Panc1 (cell line): Measurements from ENCODE around the gene HAT1. TPM values are rescaled to one million over a fixed set of nuclear protein-coding genes. Genes with fewer than 3 reads are reported as not detected.
A peak's percentile ranks its signal among the peaks of the same experiment; 100 is the strongest.

Source experiments
- ATAC-seq: fragments of 200-7000 bp; cut with Tn5 transposase; 2 replicates; pipeline ENCODE4 v1.9.1; 2020; ENCODE audit warnings: mild to moderate bottlenecking, moderate library complexity
- BruUV-seq: library from RNA; stranded (reverse); fragments of 400-500 nt; replicated peaks from 2 replicates; lab custom pipeline; 2021; lab: Mats Ljungman, UMichigan
- CTCF ChIA-PET: fragments of 300-600 bp; sonication (Branson Sonifier 250); formaldehyde crosslinking; loops from one replicate; lab custom pipeline; 2022; ENCODE audit warnings: antibody characterized with exemption; lab: Charles Lee
- POLR2A ChIA-PET: fragments of 300-600 bp; sonication (Branson Sonifier 250); formaldehyde crosslinking; loops from one replicate; lab custom pipeline; 2022; ENCODE audit warnings: antibody characterized with exemption; lab: Charles Lee
- DNase-seq: peaks from one replicate; pipeline ENCODE4 v3.0.0-alpha.2; 2010; ENCODE audit warnings: low read depth, low spot score
- H3K27ac ChIP-seq: 2 replicates; pipeline ENCODE4 v1.5.1; 2011; ENCODE audit warnings: mild to moderate bottlenecking, low read length, inconsistent platforms
- H3K27me3 ChIP-seq: fragments of 200-500 bp; sonication (Bioruptor generic); 2 replicates; pipeline ENCODE4 v1.6.0; 2014; ENCODE audit warnings: low read length, inconsistent platforms; ENCODE audit not compliant: control insufficient read depth, insufficient read depth
- H3K36me3 ChIP-seq: fragments of 200-500 bp; sonication (Bioruptor generic); 2 replicates; pipeline ENCODE4 v1.5.1; 2014; ENCODE audit warnings: inconsistent platforms, mild to moderate bottlenecking, low read length, moderate library complexity; ENCODE audit not compliant: control insufficient read depth, insufficient read depth
- H3K4me1 ChIP-seq: 2 replicates; pipeline ENCODE4 v1.5.1; 2011; ENCODE audit warnings: inconsistent platforms, mild to moderate bottlenecking, low read length, moderate library complexity; ENCODE audit not compliant: control insufficient read depth, insufficient read depth
- H3K4me3 ChIP-seq, 2 experiments: 2 replicates each; pipeline ENCODE4 v1.5.1; 2011 to 2012; ENCODE audit warnings: low read depth in 2 of 2, low read length in 2 of 2, mild to moderate bottlenecking in 2 of 2, inconsistent platforms in 1 of 2, moderate library complexity in 1 of 2
- H3K9me3 ChIP-seq: fragments of 200-500 bp; sonication (Bioruptor generic); 2 replicates; pipeline ENCODE4 v1.5.1; 2014; ENCODE audit warnings: low read depth, mild to moderate bottlenecking, inconsistent platforms, low read length, moderate library complexity; ENCODE audit not compliant: control insufficient read depth, insufficient read depth
- POLR2AphosphoS5 ChIP-seq: IDR thresholded peaks from 2 replicates; pipeline ENCODE4 v1.6.1; 2012; ENCODE audit warnings: mild to moderate bottlenecking, low read depth, low read length, moderate library complexity
- SIN3A ChIP-seq: IDR thresholded peaks from 2 replicates; pipeline ENCODE4 v1.6.1; 2012; ENCODE audit warnings: low read depth, mild to moderate bottlenecking, low read length, moderate library complexity, borderline replicate concordance; ENCODE audit not compliant: insufficient read depth
- TCF7L2 ChIP-seq: IDR thresholded peaks from 2 replicates; pipeline ENCODE4 v1.6.1; 2011; ENCODE audit warnings: mild to moderate bottlenecking, low read depth, low read length, inconsistent platforms
- in situ Hi-C: cut with HindIII; loops from 2 replicates; pipeline ENCODE4 v1.10.0; 2016; ENCODE audit warnings: low sequenced_read_pairs, low pct_unique_long_range_greater_than_20kb
- intact Hi-C: fragments of 100-400 bp; cut with micrococcal nuclease; formaldehyde crosslinking; loops from one replicate; pipeline ENCODE4 v1.10.0; 2022; ENCODE audit not compliant: unreplicated experiment
- total RNA-seq: library from RNA; stranded (reverse); gene quantifications from one replicate; pipeline ENCODE4 v1.2.1, GENCODE V29; 2021; ENCODE audit not compliant: unreplicated experiment
- TF ChIP-seq, protein P1 (sequence below): fragments of 450-650 bp; IDR thresholded peaks from 2 replicates; pipeline ENCODE4 v1.5.1; 2017; ENCODE audit warnings: mild to moderate bottlenecking
- TF ChIP-seq, protein P2 (sequence below), 2 experiments: IDR thresholded peaks; 2 replicates each; pipeline ENCODE4 v1.6.1; 2011 to 2012; ENCODE audit warnings: low read depth in 2 of 2, control low read depth in 1 of 2, low read length in 1 of 2, mild to moderate bottlenecking in 1 of 2, moderate library complexity in 1 of 2; ENCODE audit not compliant: insufficient read depth in 1 of 2

Gene HAT1
- total RNA-seq, 1 experiment from 2014 or later = 74.7 TPM

DNA sequence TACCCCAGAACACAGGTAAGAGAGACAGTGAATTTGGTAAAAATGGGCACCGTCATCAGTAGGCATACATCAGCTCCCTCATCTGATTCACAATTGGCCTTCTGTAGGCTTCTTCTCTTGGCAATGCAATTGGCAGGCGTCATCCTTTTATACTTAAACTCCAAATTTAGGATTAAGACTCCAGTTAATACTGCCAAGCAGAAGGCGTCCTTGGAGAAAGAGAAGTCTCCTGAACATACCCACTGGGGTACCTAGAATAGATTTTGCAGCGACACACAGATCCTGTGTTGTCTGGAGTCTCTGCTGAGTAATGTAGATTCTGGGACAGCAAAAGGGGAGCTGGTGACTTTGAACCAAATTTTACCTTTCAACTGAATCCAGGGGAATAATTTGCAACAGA lies 76.9 kb downstream of the HAT1 start:
- BruUV-seq = no TSS peak
- intact Hi-C loops (loop anchor here (10.0 kb wide), 1 partner anchor 106 kb away; the partner anchor contains the start of gene DLX2), in situ Hi-C loops (no loop called here)
- H3K36me3 ChIP-seq = no peaks in the 10 kb centered on the region
- CTCF ChIA-PET = no interaction called here
- peaks cover 7% of the 10 kb centered on the region for H3K4me1 ChIP-seq
- peak; percentile 7 for ATAC-seq
- no peak for DNase-seq
- H3K27ac ChIP-seq = peak overlapping the region; percentile 75
- peak overlapping the region; percentile 82 to 97 for H3K4me3 ChIP-seq
- POLR2A ChIA-PET = interaction anchor here (0.6 kb wide), 1 partner anchor 12 kb away, joined by 5 read pairs; no protein-coding TSS in a partner anchor
- no peaks in the 10 kb centered on the region for H3K27me3 ChIP-seq
- no peaks in the 10 kb centered on the region for H3K9me3 ChIP-seq
- TF ChIP-seq POLR2AphosphoS5 (no peak), SIN3A (no peak), TCF7L2 (no peak)
- TF ChIP-seq, protein P1, sequence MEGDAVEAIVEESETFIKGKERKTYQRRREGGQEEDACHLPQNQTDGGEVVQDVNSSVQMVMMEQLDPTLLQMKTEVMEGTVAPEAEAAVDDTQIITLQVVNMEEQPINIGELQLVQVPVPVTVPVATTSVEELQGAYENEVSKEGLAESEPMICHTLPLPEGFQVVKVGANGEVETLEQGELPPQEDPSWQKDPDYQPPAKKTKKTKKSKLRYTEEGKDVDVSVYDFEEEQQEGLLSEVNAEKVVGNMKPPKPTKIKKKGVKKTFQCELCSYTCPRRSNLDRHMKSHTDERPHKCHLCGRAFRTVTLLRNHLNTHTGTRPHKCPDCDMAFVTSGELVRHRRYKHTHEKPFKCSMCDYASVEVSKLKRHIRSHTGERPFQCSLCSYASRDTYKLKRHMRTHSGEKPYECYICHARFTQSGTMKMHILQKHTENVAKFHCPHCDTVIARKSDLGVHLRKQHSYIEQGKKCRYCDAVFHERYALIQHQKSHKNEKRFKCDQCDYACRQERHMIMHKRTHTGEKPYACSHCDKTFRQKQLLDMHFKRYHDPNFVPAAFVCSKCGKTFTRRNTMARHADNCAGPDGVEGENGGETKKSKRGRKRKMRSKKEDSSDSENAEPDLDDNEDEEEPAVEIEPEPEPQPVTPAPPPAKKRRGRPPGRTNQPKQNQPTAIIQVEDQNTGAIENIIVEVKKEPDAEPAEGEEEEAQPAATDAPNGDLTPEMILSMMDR = no peak
- TF ChIP-seq, protein P2, sequence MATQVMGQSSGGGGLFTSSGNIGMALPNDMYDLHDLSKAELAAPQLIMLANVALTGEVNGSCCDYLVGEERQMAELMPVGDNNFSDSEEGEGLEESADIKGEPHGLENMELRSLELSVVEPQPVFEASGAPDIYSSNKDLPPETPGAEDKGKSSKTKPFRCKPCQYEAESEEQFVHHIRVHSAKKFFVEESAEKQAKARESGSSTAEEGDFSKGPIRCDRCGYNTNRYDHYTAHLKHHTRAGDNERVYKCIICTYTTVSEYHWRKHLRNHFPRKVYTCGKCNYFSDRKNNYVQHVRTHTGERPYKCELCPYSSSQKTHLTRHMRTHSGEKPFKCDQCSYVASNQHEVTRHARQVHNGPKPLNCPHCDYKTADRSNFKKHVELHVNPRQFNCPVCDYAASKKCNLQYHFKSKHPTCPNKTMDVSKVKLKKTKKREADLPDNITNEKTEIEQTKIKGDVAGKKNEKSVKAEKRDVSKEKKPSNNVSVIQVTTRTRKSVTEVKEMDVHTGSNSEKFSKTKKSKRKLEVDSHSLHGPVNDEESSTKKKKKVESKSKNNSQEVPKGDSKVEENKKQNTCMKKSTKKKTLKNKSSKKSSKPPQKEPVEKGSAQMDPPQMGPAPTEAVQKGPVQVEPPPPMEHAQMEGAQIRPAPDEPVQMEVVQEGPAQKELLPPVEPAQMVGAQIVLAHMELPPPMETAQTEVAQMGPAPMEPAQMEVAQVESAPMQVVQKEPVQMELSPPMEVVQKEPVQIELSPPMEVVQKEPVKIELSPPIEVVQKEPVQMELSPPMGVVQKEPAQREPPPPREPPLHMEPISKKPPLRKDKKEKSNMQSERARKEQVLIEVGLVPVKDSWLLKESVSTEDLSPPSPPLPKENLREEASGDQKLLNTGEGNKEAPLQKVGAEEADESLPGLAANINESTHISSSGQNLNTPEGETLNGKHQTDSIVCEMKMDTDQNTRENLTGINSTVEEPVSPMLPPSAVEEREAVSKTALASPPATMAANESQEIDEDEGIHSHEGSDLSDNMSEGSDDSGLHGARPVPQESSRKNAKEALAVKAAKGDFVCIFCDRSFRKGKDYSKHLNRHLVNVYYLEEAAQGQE (IDR thresholded peaks at IDR 0.05; ENCODE audit: insufficient read depth in 1 of 2, low read depth in 2 of 2, low read length in 1 of 2) = no peak

DNA sequence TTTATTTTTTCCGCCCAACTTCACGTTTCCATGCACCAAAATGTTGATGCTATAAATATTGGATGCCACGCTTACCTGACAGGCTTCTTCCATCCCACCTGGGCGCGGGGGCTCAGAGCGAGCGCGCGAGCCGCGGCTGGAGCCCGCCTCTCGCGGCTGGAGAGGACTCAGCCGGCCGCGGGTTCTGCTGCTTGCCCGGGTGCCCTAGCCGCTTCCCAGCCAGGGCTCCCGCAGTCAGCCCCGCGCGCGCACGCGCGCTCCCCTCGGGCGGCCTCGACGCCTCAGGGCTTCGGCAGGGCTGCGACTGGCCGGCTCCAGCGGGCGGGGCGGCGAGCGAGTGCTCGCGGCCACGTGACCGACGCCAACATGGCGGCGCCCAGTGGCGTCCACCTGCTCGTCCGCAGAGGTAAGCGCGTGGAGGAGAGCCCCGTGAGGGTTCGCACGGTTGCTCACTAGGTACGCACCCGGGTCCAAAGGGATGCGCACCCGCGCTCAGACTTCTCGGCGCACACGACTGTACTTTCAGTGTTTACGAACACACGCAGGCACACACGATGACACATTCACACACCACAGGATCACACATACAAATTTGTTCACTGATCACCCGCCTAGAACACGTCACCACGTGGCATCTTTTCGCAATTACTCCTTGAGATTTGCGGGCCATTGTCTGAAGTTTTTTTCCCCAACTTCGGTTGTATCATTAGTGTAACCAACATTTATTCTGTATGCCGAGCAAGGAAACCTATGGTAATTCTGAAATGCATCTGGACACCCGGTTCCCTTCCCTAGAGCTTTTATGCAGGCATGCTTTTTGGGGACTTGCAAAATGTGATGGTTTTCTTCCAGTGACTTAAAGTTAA lies 77.6 kb downstream of the HAT1 start, which contains the start of gene METAP1D:
Gene METAP1D (plus strand): TSS at position 350 of the 866 bp plus-strand sequence. CDS start 17 bp downstream, at position 367.
- H3K27me3 ChIP-seq = no peaks in the 10 kb centered on the region
- TF ChIP-seq SIN3A = peak; percentile 99
- TF ChIP-seq, protein P2 (IDR thresholded peaks at IDR 0.05; ENCODE audit: insufficient read depth in 1 of 2, low read depth in 2 of 2, low read length in 1 of 2) = peak in 1 of 2 experiments; percentile 46; a peak in 1 of 4 replicates
- TF ChIP-seq, protein P1 = no peak
- peak; percentile 78 for TF ChIP-seq POLR2AphosphoS5
- TF ChIP-seq TCF7L2 = peak; percentile 32; the same call in 1 of the 2 replicates
- ATAC-seq (peak; percentile 98), DNase-seq (peak; percentile 73)
- no peaks in the 10 kb centered on the region for H3K36me3 ChIP-seq
- POLR2A ChIA-PET = no interaction called here
- peaks cover 7% of the 10 kb centered on the region for H3K4me1 ChIP-seq
- no TSS peak for BruUV-seq
- CTCF ChIA-PET = no interaction called here
- no peaks in the 10 kb centered on the region for H3K9me3 ChIP-seq
- intact Hi-C loops = loop anchor here (10.0 kb wide), 1 partner anchor 105 kb away; the partner anchor contains the start of gene DLX2
- peak within 1 kb of the TSS; percentile 96 for H3K27ac ChIP-seq
- in situ Hi-C loops = no loop called here
- peak within 1 kb of the TSS; percentile 82 to 97 for H3K4me3 ChIP-seq
